Right lobe of liver (tissue), 6 donors: ENCODE measurements around the gene HNRNPM. TPM values are rescaled to one million over a fixed set of nuclear protein-coding genes. Genes with fewer than 3 reads are reported as not detected.

Source experiments
- ATAC-seq, 4 donors: fragments of 200-7000 bp; cut with Tn5 transposase; one replicate each; pipeline ENCODE4 v1.9.1; 2020; ENCODE audit warnings: mild to moderate bottlenecking in 4 of 4, moderate library complexity in 4 of 4
- DNase-seq, 3 donors: peaks; one replicate each; pipeline ENCODE4 v3.0.0-alpha.2; 2020
- H3K27ac ChIP-seq, 3 donors: fragments of 200-600 bp; one replicate each; pipeline ENCODE4 v1.8.0; 2022
- H3K27me3 ChIP-seq, 2 donors: fragments of 200-600 bp; one replicate each; pipeline ENCODE4 v1.8.0; 2022
- H3K36me3 ChIP-seq, 4 donors: fragments of 200-600 bp; sonication (generic) in 1 of 4; one replicate each; pipeline versions ENCODE4 v1.5.1 to v1.8.0; 2017 to 2022; ENCODE audit warnings: control low read depth in 1 of 4
- H3K4me1 ChIP-seq, 4 donors: fragments of 200-600 bp; sonication (generic) in 1 of 4; one replicate each; pipeline versions ENCODE4 v1.5.1 to v1.8.0; 2017 to 2022; ENCODE audit warnings: control low read depth in 1 of 4
- H3K4me3 ChIP-seq, 3 donors: fragments of 200-600 bp; one replicate each; pipeline ENCODE4 v1.8.0; 2022
- H3K9me3 ChIP-seq, 4 donors: fragments of 200-600 bp; sonication (generic) in 1 of 4; one replicate each; pipeline versions ENCODE4 v1.5.1 to v1.8.0; 2017 to 2022; ENCODE audit warnings: control low read depth in 1 of 4
- CTCF ChIP-seq, 4 donors: fragments of 200-600 bp in 3 of 4; fragments of 450-650 bp in 1 of 4; IDR thresholded peaks; one replicate each; pipeline versions ENCODE4 v1.5.1 to v1.8.0; 2016 to 2022; ENCODE audit warnings: antibody characterized with exemption in 4 of 4, mild to moderate bottlenecking in 2 of 4
- POLR2A ChIP-seq: fragments of 450-650 bp; IDR thresholded peaks from one replicate; pipeline ENCODE4 v1.6.1; 2017; ENCODE audit warnings: antibody characterized with exemption, mild to moderate bottlenecking
- WGBS: methylation state at CpG from one replicate; pipeline ENCODE4 v1.1.6; 2018; ENCODE audit warnings: low coverage, low lambda C conversion rate; ENCODE audit not compliant: insufficient coverage; ENCODE audit errors: missing lambda C conversion rate; 5-methylcytosine and 5-hydroxymethylcytosine counted together
- intact Hi-C, 2 donors: fragments of 100-400 bp; cut with DNase I; formaldehyde crosslinking; loops; one replicate each; pipeline versions ENCODE4 v1.11.2 to v1.14.1; 2022
- total RNA-seq, 6 experiments: library from RNA; depleted of rRNA in 2 of 6; stranded (reverse); fragments of >200 nt in 2 of 6; fragmentation: NEBNext Ultra II Directional in 3 of 6; extraction: Animal tissue kit (Norgen Biotek cat#: 25700) in 3 of 6; gene quantifications; one replicate each; pipeline versions ENCODE4 v1.1.0 to v1.2.4, GENCODE V29; 2016 to 2023
- donor health status: DM: no; HTN: yes; CAD: no.
- donor health status: DM: no; HTN: no; CAD: no.
- donor health status: DM: no; HTN: no; CAD: no.
- donor health status: DM: no; HTN: yes; CAD: no.
- donor health status: DM: no; HTN: yes; CAD: no.

Gene HNRNPM
- total RNA-seq, 6 experiments from 2014 or later: 31.8 to 82.5 (median 58.6) TPM

DNA sequence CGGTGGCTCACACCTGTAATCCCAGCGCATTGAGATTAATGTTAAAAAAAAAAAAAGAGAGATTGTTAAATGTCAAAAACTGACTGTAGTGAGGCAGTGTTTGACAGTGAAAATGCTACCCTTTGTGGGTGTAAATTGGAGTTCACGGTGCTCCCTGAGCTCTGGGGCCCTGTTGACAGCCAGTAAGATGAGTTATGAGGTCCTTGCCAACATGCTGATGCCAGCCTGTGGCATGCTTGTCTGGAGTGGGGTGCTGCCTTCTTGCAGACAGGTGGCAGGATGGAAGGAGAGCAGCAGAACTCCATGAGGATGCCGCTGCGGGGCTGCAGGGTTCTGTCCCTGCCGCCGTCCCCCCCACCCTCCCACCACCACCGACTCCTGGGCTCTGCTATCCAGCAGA is 31.7 kb downstream of the HNRNPM start:
- TF ChIP-seq POLR2A: no peak
- no peak for TF ChIP-seq CTCF (IDR thresholded peaks at IDR 0.05)
- no peak for DNase-seq
- Histone ChIP-seq H3K9me3 (no peaks in the 10 kb centered on the region), H3K4me1 (no peaks in the 10 kb centered on the region), H3K27ac (no peak overlapping the region), H3K4me3 (no peak overlapping the region), H3K27me3 (no peaks in the 10 kb centered on the region), H3K36me3 (peaks cover 0 to 88% (median 42%) of the 10 kb centered on the region in 4 donors)
- WGBS: 94% methylated on average over 2 of the region's 8 CpGs
- ATAC-seq: no peak
- intact Hi-C loops: no loop called here

DNA sequence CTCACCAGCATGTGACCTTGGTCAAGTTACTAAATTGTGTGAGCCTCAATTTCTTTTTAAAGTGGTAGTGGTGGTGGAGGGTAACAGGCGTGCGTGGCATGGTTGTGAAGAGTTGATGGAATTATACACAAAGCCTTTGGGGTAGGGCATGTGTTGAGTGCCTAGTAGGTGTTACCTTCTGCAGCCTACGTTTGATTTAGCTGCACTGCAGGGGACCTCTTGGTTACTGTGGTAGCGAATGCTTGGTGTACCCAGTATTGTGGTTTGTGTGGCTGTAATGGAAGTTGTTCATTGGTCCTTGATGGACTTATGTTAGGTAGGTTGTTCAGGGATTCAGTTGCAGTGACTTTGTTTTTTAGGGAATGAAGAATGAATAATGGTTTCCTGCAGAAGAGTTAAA is 33.1 kb downstream of the HNRNPM start:
- DNase-seq: no peak
- Histone ChIP-seq H3K4me1 (no peaks in the 10 kb centered on the region), H3K27me3 (no peaks in the 10 kb centered on the region), H3K27ac (no peak overlapping the region), H3K9me3 (no peaks in the 10 kb centered on the region), H3K36me3 (peaks cover 0 to 80% (median 35%) of the 10 kb centered on the region in 4 donors), H3K4me3 (no peak overlapping the region)
- 79% methylated on average over 4 of the region's 4 CpGs for WGBS
- no peak for TF ChIP-seq POLR2A
- no peak for ATAC-seq
- intact Hi-C loops: no loop called here

GRCh38 chr19:8478598-8478997 is 33.8 kb downstream of the HNRNPM start:
- TF ChIP-seq POLR2A (no peak), CTCF (IDR thresholded peaks at IDR 0.05) (no peak)
- intact Hi-C loops: no loop called here

DNA sequence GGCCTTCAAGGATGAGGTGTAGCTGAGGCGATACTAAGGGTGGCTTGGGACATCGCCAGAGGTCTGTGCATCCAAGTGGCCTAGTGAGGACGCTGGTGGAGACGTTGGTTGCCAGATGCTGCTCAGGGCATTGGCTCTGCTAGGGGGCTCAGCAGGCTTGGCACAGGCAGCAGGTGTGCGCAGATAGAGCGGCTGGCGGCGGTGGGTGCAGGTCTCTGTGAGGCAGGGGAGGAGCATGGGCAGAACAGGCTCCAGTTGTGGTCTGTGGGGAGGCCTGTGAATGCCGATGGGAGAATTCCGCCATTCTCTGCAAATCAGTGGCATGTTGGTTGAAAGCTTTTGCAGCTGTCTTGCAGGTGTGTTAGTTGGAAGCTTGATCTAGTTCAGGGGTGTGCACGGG is 36.4 kb downstream of the HNRNPM start:
- Histone ChIP-seq H3K36me3 (peaks cover 4 to 76% (median 36%) of the 10 kb centered on the region in 4 donors), H3K4me1 (no peaks in the 10 kb centered on the region), H3K27me3 (no peaks in the 10 kb centered on the region), H3K4me3 (no peak overlapping the region), H3K9me3 (no peaks in the 10 kb centered on the region), H3K27ac (no peak overlapping the region)
- ATAC-seq (no peak), DNase-seq (no peak)
- 71% methylated on average over 4 of the region's 11 CpGs for WGBS
- intact Hi-C loops: no loop called here
- TF ChIP-seq POLR2A (no peak), CTCF (IDR thresholded peaks at IDR 0.05) (no peak)

More at GRCh38 chr19:8478598-8478997, 33.8 kb downstream of the HNRNPM start:
- no peak for DNase-seq
- ATAC-seq: no peak
- H3K9me3 ChIP-seq: no peaks in the 10 kb centered on the region
- H3K27ac ChIP-seq: no peak overlapping the region
- no peaks in the 10 kb centered on the region for H3K27me3 ChIP-seq
- no peak overlapping the region for H3K4me3 ChIP-seq
- H3K36me3 ChIP-seq: peaks cover 0 to 80% (median 33%) of the 10 kb centered on the region in 4 donors
- 53% methylated on average over 3 of the region's 3 CpGs for WGBS
- H3K4me1 ChIP-seq: no peaks in the 10 kb centered on the region

DNA sequence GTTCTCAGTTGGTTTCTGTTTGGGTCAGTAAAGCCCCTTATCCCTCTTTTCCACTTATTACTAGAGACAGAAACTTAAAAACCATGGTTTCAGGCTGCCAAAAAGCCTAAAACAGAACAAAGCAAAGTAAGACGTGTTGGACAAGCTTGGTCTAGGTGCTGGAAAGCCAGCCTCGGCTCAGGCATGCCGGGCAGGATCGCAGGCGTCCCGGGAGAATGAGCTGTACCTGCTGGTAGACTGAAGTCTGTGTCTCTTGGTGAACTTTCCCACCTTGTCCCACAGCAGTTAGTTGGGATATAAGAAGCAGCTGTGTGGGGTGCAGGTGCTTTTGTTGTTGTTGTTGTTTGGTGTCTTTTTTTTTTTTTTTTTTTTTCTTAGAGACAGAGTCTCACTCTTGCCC is 36.8 kb downstream of the HNRNPM start:
- Histone ChIP-seq H3K36me3 (peaks cover 6 to 76% (median 38%) of the 10 kb centered on the region in 4 donors), H3K9me3 (no peaks in the 10 kb centered on the region), H3K4me3 (no peak overlapping the region), H3K27ac (no peak overlapping the region), H3K4me1 (no peaks in the 10 kb centered on the region), H3K27me3 (no peaks in the 10 kb centered on the region)
- WGBS: 71% methylated on average over 4 of the region's 6 CpGs
- ATAC-seq (no peak), DNase-seq (no peak)
- intact Hi-C loops: no loop called here
- TF ChIP-seq POLR2A (no peak), CTCF (IDR thresholded peaks at IDR 0.05) (no peak)
